ENCODE results near the gene ARHGAP1. TPM values are rescaled to one million over a fixed set of nuclear protein-coding genes. Genes with fewer than 3 reads are reported as not detected.

ARHGAP1 gene
- total RNA-seq (100 to 1,000 TPM; 173 to 185 TPM), polyA plus RNA-seq (10 to 100 TPM; 27.8 to 74.1 TPM)
- long read RNA-seq, donor 1, transcript ARHGAP1-207 (4 exons, 901 nt), result major isoform, 24 of 79 reads
- long read RNA-seq, donor 1, transcript ARHGAP1-202 (3 exons, 920 nt), result minor isoform, 7 of 79 reads
- long read RNA-seq, donor 1, partial matches to known transcripts, result 8 of 79 reads
- long read RNA-seq, donor 1, other reads (novel, unspliced or antisense), result 37 of 79 reads
- long read RNA-seq, donor 2, transcript ARHGAP1-201 (13 exons, 3,375 nt), result major isoform, 5 of 45 reads
- long read RNA-seq, donor 2, partial matches to known transcripts, result 5 of 45 reads
- long read RNA-seq, donor 2, other reads (novel, unspliced or antisense), result 32 of 45 reads

GRCh38 chr11:46700241-46701077 lies at the start of gene ARHGAP1, which contains the start of gene ZNF408:
ARHGAP1 (minus strand) TSS chr11:46700619; CDS start chr11:46696107, 4,512 bp downstream.
ZNF408 (plus strand) TSS chr11:46701031; CDS start chr11:46701048, 17 bp downstream.
- WGBS, 2 donors, result 0 to 1% methylated on average over 44 of the region's 44 CpGs
- no peaks in the 10 kb centered on the region for H3K9me3 ChIP-seq (ENCODE audit: control insufficient read depth, low read length)
- peak within 1 kb of the TSS; percentile 76 to 87 for H3K4me3 ChIP-seq (ENCODE audit: low read length in 2 of 2)
- H3K27me3 ChIP-seq (ENCODE audit: control insufficient read depth in 1 of 2, insufficient read depth in 2 of 2, low read length in 1 of 2), result no peaks in the 10 kb centered on the region
- peak within 1 kb of the TSS in 1 of 2 donors; percentile 85 for H3K27ac ChIP-seq (ENCODE audit: low read depth in 1 of 2, low read length in 2 of 2)
- DNase-seq (peak; percentile 100), ATAC-seq (ENCODE audit: low FRiP score) (peak; percentile 97)
- peaks cover 7 to 17% of the 10 kb centered on the region in 2 donors for H3K36me3 ChIP-seq (ENCODE audit: control insufficient read depth in 1 of 2, insufficient read depth in 2 of 2, low read length in 1 of 2)
- intact Hi-C loops (cut with DNase I), result no loop called here
- peaks cover 0 to 3% of the 10 kb centered on the region in 2 donors for H3K4me1 ChIP-seq (ENCODE audit: control insufficient read depth in 1 of 2, insufficient read depth in 2 of 2, low read length in 2 of 2)

- H3K27me3 ChIP-seq (ENCODE audit: control insufficient read depth in 1 of 2, insufficient read depth in 2 of 2, low read length in 1 of 2), result no peaks in the 10 kb centered on the region
- peaks cover 15 to 20% of the 10 kb centered on the region in 2 donors for H3K36me3 ChIP-seq (ENCODE audit: control insufficient read depth in 1 of 2, insufficient read depth in 2 of 2, low read length in 1 of 2)
- H3K4me1 ChIP-seq (ENCODE audit: control insufficient read depth in 1 of 2, insufficient read depth in 2 of 2, low read length in 2 of 2), result peaks cover 0 to 2% of the 10 kb centered on the region in 2 donors
- no peaks in the 10 kb centered on the region for H3K9me3 ChIP-seq (ENCODE audit: control insufficient read depth, low read length)
- H3K4me3 ChIP-seq (ENCODE audit: low read length in 2 of 2), result no peak overlapping the region
- DNase-seq (no peak), ATAC-seq (ENCODE audit: low FRiP score) (no peak)
- no peak overlapping the region for H3K27ac ChIP-seq (ENCODE audit: low read depth in 1 of 2, low read length in 2 of 2)
- intact Hi-C loops (cut with DNase I), result no loop called here
- 89 to 96% methylated on average over 6 of the region's 6 CpGs for WGBS, 2 donors
These were observed 46.7 kb upstream of the ARHGAP1 start for GRCh38 chr11:46747150-46747549.

GRCh38 chr11:46745995-46746394 lies 45.6 kb upstream of the ARHGAP1 start:
- no peaks in the 10 kb centered on the region for H3K4me1 ChIP-seq (ENCODE audit: control insufficient read depth in 1 of 2, insufficient read depth in 2 of 2, low read length in 2 of 2)
- H3K27ac ChIP-seq (ENCODE audit: low read depth in 1 of 2, low read length in 2 of 2), result no peak overlapping the region
- ATAC-seq (ENCODE audit: low FRiP score) (no peak), DNase-seq (no peak)
- no peaks in the 10 kb centered on the region for H3K27me3 ChIP-seq (ENCODE audit: control insufficient read depth in 1 of 2, insufficient read depth in 2 of 2, low read length in 1 of 2)
- intact Hi-C loops (cut with DNase I), result no loop called here
- WGBS, 2 donors, result 84 to 90% methylated on average over 3 of the region's 3 CpGs
- H3K36me3 ChIP-seq (ENCODE audit: control insufficient read depth in 1 of 2, insufficient read depth in 2 of 2, low read length in 1 of 2), result peaks cover 13 to 14% of the 10 kb centered on the region in 2 donors
- no peak overlapping the region for H3K4me3 ChIP-seq (ENCODE audit: low read length in 2 of 2)
- H3K9me3 ChIP-seq (ENCODE audit: control insufficient read depth, low read length), result no peaks in the 10 kb centered on the region

- Histone ChIP-seq H3K27me3 (ENCODE audit: control insufficient read depth in 1 of 2, insufficient read depth in 2 of 2, low read length in 1 of 2) (no peaks in the 10 kb centered on the region), H3K27ac (ENCODE audit: low read depth in 1 of 2, low read length in 2 of 2) (no peak overlapping the region), H3K4me1 (ENCODE audit: control insufficient read depth in 1 of 2, insufficient read depth in 2 of 2, low read length in 2 of 2) (no peaks in the 10 kb centered on the region), H3K4me3 (ENCODE audit: low read length in 2 of 2) (no peak overlapping the region), H3K9me3 (ENCODE audit: control insufficient read depth, low read length) (no peaks in the 10 kb centered on the region), H3K36me3 (ENCODE audit: control insufficient read depth in 1 of 2, insufficient read depth in 2 of 2, low read length in 1 of 2) (peaks cover 10% of the 10 kb centered on the region in 2 donors)
- no peak for ATAC-seq (ENCODE audit: low FRiP score)
- no peak for DNase-seq
- 72 to 77% methylated on average over 1 of the region's 1 CpG for WGBS, 2 donors
- intact Hi-C loops (cut with DNase I), result no loop called here
These were observed 44.9 kb upstream of the ARHGAP1 start for GRCh38 chr11:46745328-46745727.

- ATAC-seq (ENCODE audit: low FRiP score), result no peak
These were observed 43.4 kb upstream of the ARHGAP1 start for GRCh38 chr11:46743693-46744339.

GRCh38 chr11:46743043-46743442 lies 42.6 kb upstream of the ARHGAP1 start:
- Histone ChIP-seq H3K36me3 (ENCODE audit: control insufficient read depth in 1 of 2, insufficient read depth in 2 of 2, low read length in 1 of 2) (peaks cover 8% of the 10 kb centered on the region in 2 donors), H3K27ac (ENCODE audit: low read depth in 1 of 2, low read length in 2 of 2) (peak overlapping the region in 1 of 2 donors; percentile 39), H3K27me3 (ENCODE audit: control insufficient read depth in 1 of 2, insufficient read depth in 2 of 2, low read length in 1 of 2) (no peaks in the 10 kb centered on the region), H3K4me3 (ENCODE audit: low read length in 2 of 2) (no peak overlapping the region), H3K9me3 (ENCODE audit: control insufficient read depth, low read length) (no peaks in the 10 kb centered on the region), H3K4me1 (ENCODE audit: control insufficient read depth in 1 of 2, insufficient read depth in 2 of 2, low read length in 2 of 2) (no peaks in the 10 kb centered on the region)
- intact Hi-C loops (cut with DNase I), result no loop called here
- DNase-seq (no peak), ATAC-seq (ENCODE audit: low FRiP score) (no peak)
- WGBS, 2 donors, result 87 to 92% methylated on average over 2 of the region's 2 CpGs

More at GRCh38 chr11:46743693-46744339, 43.4 kb upstream of the ARHGAP1 start:
- intact Hi-C loops (cut with DNase I), result no loop called here
- H3K27ac ChIP-seq (ENCODE audit: low read depth in 1 of 2, low read length in 2 of 2), result no peak overlapping the region
- H3K36me3 ChIP-seq (ENCODE audit: control insufficient read depth in 1 of 2, insufficient read depth in 2 of 2, low read length in 1 of 2), result peaks cover 8% of the 10 kb centered on the region in 2 donors
- H3K4me1 ChIP-seq (ENCODE audit: control insufficient read depth in 1 of 2, insufficient read depth in 2 of 2, low read length in 2 of 2), result no peaks in the 10 kb centered on the region
- 79 to 83% methylated on average over 10 of the region's 10 CpGs for WGBS, 2 donors
- H3K9me3 ChIP-seq (ENCODE audit: control insufficient read depth, low read length), result no peaks in the 10 kb centered on the region
- peak in 1 of 2 donors; percentile 28 for DNase-seq
- no peaks in the 10 kb centered on the region for H3K27me3 ChIP-seq (ENCODE audit: control insufficient read depth in 1 of 2, insufficient read depth in 2 of 2, low read length in 1 of 2)
- H3K4me3 ChIP-seq (ENCODE audit: low read length in 2 of 2), result no peak overlapping the region

GRCh38 chr11:46741600-46742484 lies 41.4 kb upstream of the ARHGAP1 start:
- no peak for ATAC-seq (ENCODE audit: low FRiP score)
- H3K36me3 ChIP-seq (ENCODE audit: control insufficient read depth in 1 of 2, insufficient read depth in 2 of 2, low read length in 1 of 2), result peaks cover 5 to 8% of the 10 kb centered on the region in 2 donors
- 70 to 72% methylated on average over 12 of the region's 12 CpGs for WGBS, 2 donors

More at GRCh38 chr11:46741600-46742484, 41.4 kb upstream of the ARHGAP1 start:
- intact Hi-C loops (cut with DNase I), result no loop called here
- peak in 1 of 2 donors; percentile 30 for DNase-seq
- Histone ChIP-seq H3K27me3 (ENCODE audit: control insufficient read depth in 1 of 2, insufficient read depth in 2 of 2, low read length in 1 of 2) (no peaks in the 10 kb centered on the region), H3K4me1 (ENCODE audit: control insufficient read depth in 1 of 2, insufficient read depth in 2 of 2, low read length in 2 of 2) (no peaks in the 10 kb centered on the region), H3K4me3 (ENCODE audit: low read length in 2 of 2) (no peak overlapping the region), H3K27ac (ENCODE audit: low read depth in 1 of 2, low read length in 2 of 2) (peak overlapping the region in 1 of 2 donors; percentile 23), H3K9me3 (ENCODE audit: control insufficient read depth, low read length) (no peaks in the 10 kb centered on the region)

Measured in aorta (tissue), 5 donors.